H1 (cell line): ENCODE results near the gene IFNA14. TPM values are rescaled to one million over a fixed set of nuclear protein-coding genes. Genes with fewer than 3 reads are reported as not detected.

Experiments
- CTCF ChIA-PET: fragments of 300-600 bp; sonication (Branson Sonifier 250); formaldehyde crosslinking; loops from one replicate; lab custom pipeline; 2021; ENCODE audit not compliant: partially characterized antibody; lab: Charles Lee
- POLR2A ChIA-PET: fragments of 300-600 bp; sonication (Branson Sonifier 250); formaldehyde crosslinking; loops from one replicate; lab custom pipeline; 2021; ENCODE audit warnings: inconsistent platforms; ENCODE audit not compliant: partially characterized antibody; lab: Charles Lee
- DNase-seq, 2 experiments: peaks; one replicate each; pipeline versions ENCODE4 v3.0.0 to v3.0.0-alpha.2; 2010 to 2022; ENCODE audit warnings: low spot score in 2 of 2, low read depth in 1 of 2, mixed read lengths in 1 of 2
- FAIRE-seq: peaks from 2 replicates; lab custom pipeline; 2011; peaks lifted over from hg19 to GRCh38; lab: Jason Lieb, UNC
- H2AFZ ChIP-seq: 2 replicates; pipeline ENCODE4 v1.8.1; 2012; ENCODE audit warnings: low read length, inconsistent platforms
- H2AK5ac ChIP-seq: 2 replicates; pipeline ENCODE4 v1.6.1; 2013; ENCODE audit warnings: low read depth, low read length
- H2BK120ac ChIP-seq: replicated peaks from 2 replicates; pipeline ENCODE3; 2013; ENCODE audit warnings: low read depth, low read length, inconsistent platforms
- H2BK12ac ChIP-seq: 2 replicates; pipeline ENCODE4 v1.6.1; 2013; ENCODE audit warnings: low read depth, low read length
- H2BK15ac ChIP-seq: 2 replicates; pipeline ENCODE4 v1.6.1; 2013; ENCODE audit warnings: low read length
- H2BK20ac ChIP-seq: 2 replicates; pipeline ENCODE4 v1.6.1; 2013; ENCODE audit warnings: low read length
- H2BK5ac ChIP-seq: 2 replicates; pipeline ENCODE4 v1.6.1; 2013; ENCODE audit warnings: low read depth, low read length
- H3K14ac ChIP-seq: 2 replicates; pipeline ENCODE4 v1.6.1; 2013; ENCODE audit warnings: inconsistent platforms; ENCODE audit not compliant: insufficient read length
- H3K18ac ChIP-seq: 2 replicates; pipeline ENCODE4 v1.6.1; 2013; ENCODE audit warnings: low read length; ENCODE audit errors: extremely low read depth
- H3K23ac ChIP-seq: 2 replicates; pipeline ENCODE4 v1.6.1; 2013; ENCODE audit warnings: inconsistent platforms; ENCODE audit not compliant: insufficient read length
- H3K23me2 ChIP-seq: 2 replicates; pipeline ENCODE4 v1.6.1; 2013; ENCODE audit warnings: low read depth, low read length
- H3K27ac ChIP-seq: 2 replicates; pipeline ENCODE4 v1.6.1; 2011; ENCODE audit warnings: low read depth, low read length, inconsistent platforms
- H3K27me3 ChIP-seq, 4 experiments: replicated peaks in 1 of 4; 1 replicate in 1 of 4; 2 replicates in 3 of 4; pipeline versions ENCODE4 v1.6.1 to v1.8.1; 2011 to 2013; ENCODE audit warnings: low read length in 3 of 4, mild to moderate bottlenecking in 3 of 4, inconsistent platforms in 2 of 4, mixed read lengths in 2 of 4, moderate library complexity in 1 of 4; ENCODE audit not compliant: control insufficient read depth in 3 of 4, insufficient read depth in 3 of 4; ENCODE audit errors: extremely low read depth in 1 of 4
- H3K36me3 ChIP-seq, 4 experiments: 2 replicates each; pipeline versions ENCODE4 v1.6.1 to v1.8.1; 2011 to 2013; ENCODE audit warnings: mild to moderate bottlenecking in 4 of 4, low read length in 3 of 4, moderate library complexity in 2 of 4, control low read depth in 1 of 4, inconsistent platforms in 1 of 4; ENCODE audit not compliant: insufficient read depth in 4 of 4, control insufficient read depth in 2 of 4
- H3K4ac ChIP-seq: replicated peaks from 2 replicates; pipeline ENCODE3; 2013; ENCODE audit warnings: low read length, low read depth, mixed read lengths, inconsistent platforms; ENCODE audit not compliant: insufficient read length
- H3K4me1 ChIP-seq, 4 experiments: replicated peaks in 1 of 4; 1 replicate in 1 of 4; 2 replicates in 3 of 4; pipeline versions ENCODE4 v1.6.1 to v1.8.1; 2011 to 2013; ENCODE audit warnings: low read length in 3 of 4, inconsistent platforms in 2 of 4, mixed read lengths in 1 of 4; ENCODE audit not compliant: insufficient read depth in 4 of 4, control insufficient read depth in 3 of 4
- H3K4me2 ChIP-seq, 2 experiments: 2 replicates each; pipeline versions ENCODE4 v1.6.1 to v1.8.1; 2011 to 2013; ENCODE audit warnings: low read depth in 2 of 2, low read length in 2 of 2, control low read depth in 1 of 2, inconsistent platforms in 1 of 2, mild to moderate bottlenecking in 1 of 2; ENCODE audit not compliant: insufficient read depth in 1 of 2
- H3K4me3 ChIP-seq, 4 experiments: fragments of 200-600, 300-600 bp in 1 of 4; sonication (generic), shearing (Covaris generic), sonication (Bioruptor Twin) in 1 of 4; 2 replicates each; pipeline versions ENCODE4 v1.5.1 to v1.8.1; 2011 to 2016; ENCODE audit warnings: low read length in 4 of 4, low read depth in 3 of 4, control low read depth in 2 of 4, inconsistent platforms in 2 of 4, mild to moderate bottlenecking in 2 of 4, mixed read lengths in 1 of 4, moderate library complexity in 1 of 4; ENCODE audit not compliant: insufficient read depth in 2 of 4; ENCODE audit errors: extremely low read depth in 1 of 4
- H3K56ac ChIP-seq: replicated peaks from 2 replicates; pipeline ENCODE3; 2013; ENCODE audit warnings: low read depth, mild to moderate bottlenecking, mixed read lengths, low read length, inconsistent platforms; ENCODE audit not compliant: insufficient read length
- H3K79me1 ChIP-seq: 2 replicates; pipeline ENCODE4 v1.6.1; 2013; ENCODE audit warnings: low read depth, low read length, control low read depth
- H3K79me2 ChIP-seq, 2 experiments: 2 replicates each; pipeline versions ENCODE4 v1.6.1 to v1.8.1; 2012 to 2013; ENCODE audit warnings: low read length in 2 of 2, mild to moderate bottlenecking in 2 of 2, inconsistent platforms in 1 of 2; ENCODE audit not compliant: insufficient read depth in 2 of 2, control insufficient read depth in 1 of 2
- H3K9ac ChIP-seq, 4 experiments: replicated peaks in 1 of 4; 1 replicate in 1 of 4; 2 replicates in 3 of 4; pipeline versions ENCODE4 v1.6.1 to v1.8.1; 2011 to 2013; ENCODE audit warnings: low read depth in 3 of 4, low read length in 3 of 4, control low read depth in 2 of 4, mild to moderate bottlenecking in 2 of 4, moderate library complexity in 2 of 4, inconsistent platforms in 1 of 4; ENCODE audit errors: extremely low read depth in 1 of 4
- H3K9me3 ChIP-seq, 2 experiments: 2 replicates each; pipeline versions ENCODE4 v1.6.1 to v1.8.1; 2012 to 2013; ENCODE audit warnings: mild to moderate bottlenecking in 2 of 2, moderate library complexity in 2 of 2, control low read depth in 1 of 2, inconsistent platforms in 1 of 2, low read depth in 1 of 2, low read length in 1 of 2, mixed read lengths in 1 of 2; ENCODE audit not compliant: insufficient read depth in 2 of 2
- H4K20me1 ChIP-seq, 2 experiments: replicated peaks in 1 of 2; 2 replicates each; pipeline versions ENCODE3 to v1.8.1; 2011 to 2013; ENCODE audit warnings: inconsistent platforms in 2 of 2, low read length in 2 of 2, mild to moderate bottlenecking in 1 of 2; ENCODE audit not compliant: insufficient read depth in 2 of 2, control insufficient read depth in 1 of 2
- H4K5ac ChIP-seq: 2 replicates; pipeline ENCODE4 v1.6.1; 2013; ENCODE audit warnings: low read length, low read depth, mixed read lengths, inconsistent platforms; ENCODE audit not compliant: insufficient read length
- H4K8ac ChIP-seq: 2 replicates; pipeline ENCODE4 v1.8.0; 2013; ENCODE audit warnings: mild to moderate bottlenecking, moderate library complexity, low read length, inconsistent platforms; ENCODE audit not compliant: insufficient read depth; ENCODE audit errors: extremely low read depth
- H4K91ac ChIP-seq: replicated peaks from 2 replicates; pipeline ENCODE3; 2013; ENCODE audit warnings: low read length, mixed read lengths, inconsistent platforms; ENCODE audit not compliant: insufficient read length
- BRCA1 ChIP-seq: IDR thresholded peaks from 2 replicates; pipeline ENCODE4 v1.6.1; 2012; ENCODE audit warnings: low read depth, low read length, improper control_type of control experiment
- EP300 ChIP-seq, 2 experiments: IDR thresholded peaks; 1 replicate in 1 of 2; 2 replicates in 1 of 2; pipeline ENCODE4 v1.6.1; 2011 to 2012; ENCODE audit warnings: low read depth in 2 of 2, low read length in 2 of 2, mild to moderate bottlenecking in 2 of 2, borderline replicate concordance in 1 of 2, inconsistent platforms in 1 of 2, moderate library complexity in 1 of 2
- JUND ChIP-seq: IDR thresholded peaks from 2 replicates; pipeline ENCODE4 v1.6.1; 2011; ENCODE audit warnings: mild to moderate bottlenecking, improper control_type of control experiment, low read length
- KDM1A ChIP-seq: fragments of 200-600, 300-600 bp; sonication (generic); IDR thresholded peaks from 2 replicates; pipeline ENCODE4 v1.7.1; 2016; ENCODE audit warnings: mild to moderate bottlenecking, low read length, borderline replicate concordance
- KDM4A ChIP-seq: IDR thresholded peaks from one replicate; pipeline ENCODE4 v1.7.1; 2012; ENCODE audit warnings: low read depth, mild to moderate bottlenecking, moderate library complexity, low read length, inconsistent platforms; ENCODE audit not compliant: severe bottlenecking
- NANOG ChIP-seq: IDR thresholded peaks from 2 replicates; pipeline ENCODE4 v1.6.1; 2011; ENCODE audit warnings: low read length, low read depth, mild to moderate bottlenecking, inconsistent platforms; ENCODE audit not compliant: insufficient read depth, poor library complexity, severe bottlenecking
- RAD21 ChIP-seq, 2 experiments: IDR thresholded peaks in 1 of 2; conservative IDR thresholded peaks in 1 of 2; 2 replicates each; pipeline ENCODE4 v1.6.1; 2011; ENCODE audit warnings: low read depth in 2 of 2, low read length in 2 of 2, improper control_type of control experiment in 1 of 2, inconsistent platforms in 1 of 2, mild to moderate bottlenecking in 1 of 2, moderate library complexity in 1 of 2
- RBBP5 ChIP-seq: IDR thresholded peaks from 2 replicates; pipeline ENCODE4 v1.7.1; 2012; ENCODE audit warnings: low read depth, mild to moderate bottlenecking, inconsistent platforms, low read length, moderate library complexity, borderline replicate concordance
- WGBS, 2 experiments: shearing (Covaris generic) in 1 of 2; methylation state at CpG; one replicate each; pipeline versions ENCODE4 v1.1.6 to v1.1.7; 2013 to 2015; ENCODE audit warnings: low lambda C conversion rate in 2 of 2, mixed read lengths in 2 of 2, inconsistent platforms in 1 of 2, low coverage in 1 of 2, missing lambda C conversion rate in 1 of 2; ENCODE audit not compliant: insufficient replicate concordance in 2 of 2, insufficient coverage in 1 of 2, insufficient read length in 1 of 2; ENCODE audit errors: extremely low coverage in 1 of 2, missing lambda C conversion rate in 1 of 2; 5-methylcytosine and 5-hydroxymethylcytosine counted together
- polyA plus RNA-seq, 7 experiments: library from polyadenylated mRNA; depleted of rRNA in 3 of 7; stranded (reverse) in 5 of 7; unstranded in 2 of 7; fragments of >200 nt in 5 of 7; fragments of 200-250 nt in 2 of 7; gene quantifications; 1 replicate in 5 of 7; 2 replicates in 1 of 7; 4 replicates in 1 of 7; pipeline versions ENCODE4 v1.2.1 to v1.2.3, GENCODE V29; 2011 to 2013; ENCODE audit warnings: missing spikeins in 2 of 7, mixed read lengths in 2 of 7
- total RNA-seq: library from RNA; stranded (reverse); fragmentation: NEBNext Ultra II Directional; extraction: Animal tissue kit (Norgen Biotek cat#: 25700); gene quantifications from 2 replicates; pipeline ENCODE4 v1.2.1, GENCODE V29; 2021
- TF ChIP-seq, protein P1 (sequence below): IDR thresholded peaks from 2 replicates; pipeline ENCODE4 v1.6.1; 2011; ENCODE audit warnings: low read depth, mild to moderate bottlenecking, low read length; ENCODE audit not compliant: insufficient read depth
- TF ChIP-seq, protein P2 (sequence below): IDR thresholded peaks from 2 replicates; pipeline ENCODE4 v1.6.1; 2012; ENCODE audit warnings: low read length, inconsistent platforms

The IFNA14 gene
- total and polyA plus RNA-seq, 2 of the 8 experiments (the other 6 are each of a cell fraction or from before 2014, with no cell fraction given) = not detected

DNA sequence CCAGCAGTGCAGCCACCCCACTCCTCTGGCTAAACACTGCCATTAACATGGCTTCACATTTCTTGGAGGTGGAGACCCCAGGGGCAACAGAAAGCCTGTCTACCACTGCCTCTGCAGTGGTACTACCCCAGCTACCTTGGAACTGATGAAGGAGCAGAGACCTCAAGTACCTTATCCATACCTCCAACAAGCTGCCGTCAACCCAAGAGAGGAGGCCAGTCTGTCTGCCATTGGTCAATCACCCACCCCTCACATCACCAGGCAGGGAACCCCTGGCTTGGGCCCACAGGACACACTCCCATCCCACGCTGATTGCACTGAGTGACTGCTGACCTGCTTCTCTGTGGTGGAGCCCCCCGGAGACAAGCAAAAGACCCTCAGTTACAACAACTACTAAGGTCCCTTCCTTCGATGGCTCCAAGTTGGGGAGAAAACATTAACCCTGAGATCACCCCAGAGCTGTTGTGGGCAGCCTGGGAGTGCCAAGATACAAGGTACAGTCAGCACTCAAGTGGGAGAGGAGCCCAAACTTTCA, 5.6 kb downstream of the IFNA14 start:
- no peaks in the 10 kb centered on the region for H3K79me1 ChIP-seq
- H3K56ac ChIP-seq = no peak overlapping the region
- ChIA-PET CTCF (interaction anchor here (0.6 to 3.0 kb wide), 9 partner anchors 19 to 556 kb away, joined by 3 to 31 read pairs (median 5); no protein-coding TSS in a partner anchor), POLR2A (no interaction called here)
- DNase-seq = no peak
- no peaks in the 10 kb centered on the region for H3K36me3 ChIP-seq
- H3K18ac ChIP-seq = no peak overlapping the region
- no peak overlapping the region for H2BK12ac ChIP-seq
- H3K27ac ChIP-seq = no peak overlapping the region
- H3K9ac ChIP-seq = no peak overlapping the region
- 90% methylated on average over 4 of the region's 4 CpGs; no CpG with 5 or more reads in 1 of the 2 experiments for WGBS, 2 experiments
- H3K4me1 ChIP-seq = no peaks in the 10 kb centered on the region
- no peak for FAIRE-seq
- H3K14ac ChIP-seq = no peak overlapping the region
- no peak overlapping the region for H3K4ac ChIP-seq
- no peaks in the 10 kb centered on the region for H3K23me2 ChIP-seq
- H3K79me2 ChIP-seq = no peaks in the 10 kb centered on the region
- TF ChIP-seq KDM4A = no peak
- no peak for TF ChIP-seq RAD21 (IDR thresholded peaks at IDR 0.05 in 1 of 2, conservative IDR thresholded peaks at IDR 0.05 in 1 of 2; ENCODE audit: low read depth in 2 of 2, low read length in 2 of 2)
- TF ChIP-seq, protein P1, sequence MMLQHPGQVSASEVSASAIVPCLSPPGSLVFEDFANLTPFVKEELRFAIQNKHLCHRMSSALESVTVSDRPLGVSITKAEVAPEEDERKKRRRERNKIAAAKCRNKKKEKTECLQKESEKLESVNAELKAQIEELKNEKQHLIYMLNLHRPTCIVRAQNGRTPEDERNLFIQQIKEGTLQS = no peak
- no peak for TF ChIP-seq EP300 (IDR thresholded peaks at IDR 0.05; ENCODE audit: borderline replicate concordance in 1 of 2, low read depth in 2 of 2, low read length in 2 of 2)
- TF ChIP-seq NANOG = no peak
- TF ChIP-seq RBBP5 = no peak
- TF ChIP-seq JUND = no peak
- TF ChIP-seq, protein P2, sequence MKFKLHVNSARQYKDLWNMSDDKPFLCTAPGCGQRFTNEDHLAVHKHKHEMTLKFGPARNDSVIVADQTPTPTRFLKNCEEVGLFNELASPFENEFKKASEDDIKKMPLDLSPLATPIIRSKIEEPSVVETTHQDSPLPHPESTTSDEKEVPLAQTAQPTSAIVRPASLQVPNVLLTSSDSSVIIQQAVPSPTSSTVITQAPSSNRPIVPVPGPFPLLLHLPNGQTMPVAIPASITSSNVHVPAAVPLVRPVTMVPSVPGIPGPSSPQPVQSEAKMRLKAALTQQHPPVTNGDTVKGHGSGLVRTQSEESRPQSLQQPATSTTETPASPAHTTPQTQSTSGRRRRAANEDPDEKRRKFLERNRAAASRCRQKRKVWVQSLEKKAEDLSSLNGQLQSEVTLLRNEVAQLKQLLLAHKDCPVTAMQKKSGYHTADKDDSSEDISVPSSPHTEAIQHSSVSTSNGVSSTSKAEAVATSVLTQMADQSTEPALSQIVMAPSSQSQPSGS = no peak
- TF ChIP-seq BRCA1 = no peak
- no peak for TF ChIP-seq KDM1A
- H3K27me3 ChIP-seq = no peaks in the 10 kb centered on the region
- H2BK15ac ChIP-seq = no peak overlapping the region
- H3K4me2 ChIP-seq = no peak overlapping the region
- no peak overlapping the region for H3K23ac ChIP-seq
- H2BK5ac ChIP-seq = no peak overlapping the region
- H2AK5ac ChIP-seq = no peak overlapping the region
- no peak overlapping the region for H2BK120ac ChIP-seq
- no peaks in the 10 kb centered on the region for H3K9me3 ChIP-seq
- H4K5ac ChIP-seq = no peak overlapping the region
- H4K8ac ChIP-seq = no peak overlapping the region
- H2AFZ ChIP-seq = no peak overlapping the region
- H2BK20ac ChIP-seq = no peak overlapping the region
- H3K4me3 ChIP-seq = no peak overlapping the region
- no peak overlapping the region for H4K91ac ChIP-seq
- no peaks in the 10 kb centered on the region for H4K20me1 ChIP-seq
